ENCODE measurements around the gene PCNA. TPM values are rescaled to one million over a fixed set of nuclear protein-coding genes. Genes with fewer than 3 reads are reported as not detected.
A peak's percentile ranks its signal among the peaks of the same experiment; 100 is the strongest.

PCNA gene
- polyA plus RNA-seq (ENCODE audit: insufficient read length): 206 TPM
- long read RNA-seq, donor 1, transcript PCNA-202 (7 exons, 1,359 nt): minor isoform, 5 of 77 reads
- long read RNA-seq, donor 1, transcript PCNA-201 (6 exons, 1,344 nt): major isoform, 60 of 77 reads
- long read RNA-seq, donor 1, partial matches to known transcripts: 12 of 77 reads
- long read RNA-seq, donor 1, other reads (novel, unspliced or antisense): 0 of 77 reads
- long read RNA-seq, donor 2, transcript PCNA-201 (6 exons, 1,344 nt): major isoform, 49 of 55 reads
- long read RNA-seq, donor 2, transcript PCNA-202 (7 exons, 1,359 nt): minor isoform, 6 of 55 reads
- long read RNA-seq, donor 2, partial matches to known transcripts: 0 of 55 reads
- long read RNA-seq, donor 2, other reads (novel, unspliced or antisense): 0 of 55 reads
- long read RNA-seq, donor 3, transcript PCNA-201 (6 exons, 1,344 nt): major isoform, 51 of 61 reads
- long read RNA-seq, donor 3, partial matches to known transcripts: 6 of 61 reads
- long read RNA-seq, donor 3, other reads (novel, unspliced or antisense): 0 of 61 reads
- long read RNA-seq, donor 4, partial matches to known transcripts: 0 of 5 reads
- long read RNA-seq, donor 4, other reads (novel, unspliced or antisense): 0 of 5 reads
- long read RNA-seq, donor 5, transcript PCNA-201 (6 exons, 1,344 nt): major isoform, 100 of 127 reads
- long read RNA-seq, donor 5, transcript PCNA-202 (7 exons, 1,359 nt): minor isoform, 9 of 127 reads
- long read RNA-seq, donor 5, partial matches to known transcripts: 18 of 127 reads
- long read RNA-seq, donor 5, other reads (novel, unspliced or antisense): 0 of 127 reads
- long read RNA-seq, donor 6, transcript PCNA-201 (6 exons, 1,344 nt): major isoform, 54 of 67 reads
- long read RNA-seq, donor 6, transcript PCNA-202 (7 exons, 1,359 nt): minor isoform, 6 of 67 reads
- long read RNA-seq, donor 6, partial matches to known transcripts: 7 of 67 reads
- long read RNA-seq, donor 6, other reads (novel, unspliced or antisense): 0 of 67 reads
- long read RNA-seq, donor 7, transcript PCNA-202 (7 exons, 1,359 nt): minor isoform, 5 of 92 reads
- long read RNA-seq, donor 7, transcript PCNA-201 (6 exons, 1,344 nt): major isoform, 64 of 92 reads
- long read RNA-seq, donor 7, partial matches to known transcripts: 23 of 92 reads
- long read RNA-seq, donor 7, other reads (novel, unspliced or antisense): 0 of 92 reads
- long read RNA-seq, donor 8, transcript PCNA-201 (6 exons, 1,344 nt): major isoform, 20 of 22 reads
- long read RNA-seq, donor 8, partial matches to known transcripts: 0 of 22 reads
- long read RNA-seq, donor 8, other reads (novel, unspliced or antisense): 0 of 22 reads

- peak; percentile 95 for DNase-seq
Measured at GRCh38 chr20:5119435-5120184, at the start of gene PCNA. TSS of gene PCNA (minus strand) at chr20:5119958. CDS start at chr20:5119798, 160 bp downstream.

DNA sequence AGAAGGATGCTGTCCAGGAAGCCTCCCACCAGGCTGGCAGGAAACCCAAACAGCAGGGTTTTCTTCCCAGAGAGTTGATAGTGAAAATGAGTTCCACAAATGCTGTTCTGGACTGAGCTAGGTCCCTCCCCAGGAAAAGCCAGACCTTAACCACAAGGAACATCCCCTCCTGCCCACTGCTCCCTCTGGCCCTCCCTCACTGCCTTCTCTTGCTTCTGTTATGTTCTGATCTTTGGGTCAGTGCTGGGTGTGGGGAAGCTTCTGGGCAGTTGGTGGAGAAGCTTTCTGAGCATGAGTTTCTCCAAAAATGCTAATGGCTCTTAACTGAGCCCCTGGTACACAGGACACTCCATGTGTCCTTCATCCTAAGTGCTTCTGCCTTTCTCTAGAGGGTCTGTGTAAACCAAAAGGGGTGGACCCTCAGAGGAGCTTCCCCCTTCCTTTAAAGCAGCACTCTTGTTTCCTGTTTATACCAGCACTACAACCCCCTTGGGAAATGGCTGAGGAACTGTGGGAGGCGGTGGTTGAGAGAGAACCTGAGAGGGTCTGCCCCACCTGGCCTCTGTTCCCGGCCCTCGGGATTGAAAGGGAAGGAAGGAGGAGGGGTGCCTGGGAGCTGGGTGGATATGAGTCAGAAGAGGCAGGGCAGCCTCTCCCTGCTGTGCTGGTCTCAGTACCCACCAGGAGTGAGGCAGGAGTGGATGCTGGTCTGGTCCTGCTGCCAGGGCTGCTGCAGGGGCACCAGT is 49.1 kb upstream of the PCNA start:
- peak; percentile 37 for DNase-seq

DNA sequence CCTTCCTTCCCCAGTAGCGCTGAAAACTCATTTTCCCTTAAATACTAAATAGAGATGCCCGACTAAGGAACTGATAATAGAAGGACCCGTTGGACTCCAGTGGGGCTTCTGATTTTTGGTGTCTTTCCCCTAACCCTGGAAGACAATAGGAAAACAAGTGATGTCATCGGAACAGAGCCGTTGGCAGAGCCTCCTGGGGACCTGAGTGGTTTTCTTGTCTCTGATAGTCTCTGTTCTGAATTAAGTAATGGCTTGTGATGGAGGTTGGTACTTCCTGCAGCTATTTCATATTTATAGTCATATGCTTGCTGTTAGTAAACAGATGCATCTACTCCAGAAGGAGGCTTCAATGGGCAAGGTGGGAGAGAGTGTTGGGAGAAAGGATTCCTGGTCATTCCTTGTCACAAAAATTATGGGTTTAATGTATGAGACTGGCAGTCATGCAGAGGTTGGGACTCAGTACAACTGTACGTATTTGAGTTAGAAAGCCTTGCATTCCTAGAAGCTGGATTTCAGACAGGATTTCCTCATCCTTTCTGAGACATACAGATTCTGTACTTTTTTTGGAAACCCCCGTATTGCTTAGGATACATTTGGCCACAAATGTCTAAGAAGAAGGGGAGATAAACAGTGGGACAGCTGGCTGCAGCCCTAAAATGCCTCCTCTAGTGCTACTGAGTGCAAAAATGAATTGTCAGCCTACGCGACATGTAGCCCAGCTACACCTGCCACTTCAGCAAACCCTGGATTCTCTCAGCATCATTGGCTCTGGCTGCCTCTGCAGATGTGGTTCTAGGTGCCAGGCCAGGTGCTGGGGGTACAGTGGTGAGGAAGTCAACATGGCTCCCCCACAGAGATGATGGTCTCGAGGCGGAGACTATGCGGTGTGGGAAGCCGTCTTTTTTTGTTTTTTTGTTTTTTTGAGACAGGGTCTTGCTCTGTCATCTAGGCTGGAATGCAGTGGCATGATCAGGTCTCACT is 45.2 kb upstream of the PCNA start:
- DNase-seq: no peak

- no peak for DNase-seq
Measured at GRCh38 chr20:5161536-5162164, 41.9 kb upstream of the PCNA start.

GRCh38 chr20:5160882-5161281 is 41.1 kb upstream of the PCNA start:
- no peak for DNase-seq

DNA sequence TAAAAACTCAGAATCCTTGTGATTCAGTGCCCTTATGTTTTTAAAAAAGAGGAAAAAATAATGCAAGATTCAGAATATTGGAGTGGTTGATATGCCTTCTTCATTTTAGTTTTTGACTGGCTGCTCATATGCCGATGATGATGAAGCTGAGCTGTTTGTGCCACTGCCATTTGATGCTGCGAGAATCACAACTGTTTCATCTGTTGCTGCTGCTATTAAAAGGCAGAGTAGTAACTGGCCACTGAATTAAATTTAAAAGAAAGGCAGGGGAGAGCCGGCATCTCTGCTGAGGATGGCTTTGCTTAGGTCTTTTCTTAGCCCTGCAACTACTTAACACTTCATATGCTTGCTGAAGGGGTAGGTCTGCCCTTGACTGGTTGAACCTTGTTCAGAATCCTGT is 40.2 kb upstream of the PCNA start:
- no peak for DNase-seq

DNA sequence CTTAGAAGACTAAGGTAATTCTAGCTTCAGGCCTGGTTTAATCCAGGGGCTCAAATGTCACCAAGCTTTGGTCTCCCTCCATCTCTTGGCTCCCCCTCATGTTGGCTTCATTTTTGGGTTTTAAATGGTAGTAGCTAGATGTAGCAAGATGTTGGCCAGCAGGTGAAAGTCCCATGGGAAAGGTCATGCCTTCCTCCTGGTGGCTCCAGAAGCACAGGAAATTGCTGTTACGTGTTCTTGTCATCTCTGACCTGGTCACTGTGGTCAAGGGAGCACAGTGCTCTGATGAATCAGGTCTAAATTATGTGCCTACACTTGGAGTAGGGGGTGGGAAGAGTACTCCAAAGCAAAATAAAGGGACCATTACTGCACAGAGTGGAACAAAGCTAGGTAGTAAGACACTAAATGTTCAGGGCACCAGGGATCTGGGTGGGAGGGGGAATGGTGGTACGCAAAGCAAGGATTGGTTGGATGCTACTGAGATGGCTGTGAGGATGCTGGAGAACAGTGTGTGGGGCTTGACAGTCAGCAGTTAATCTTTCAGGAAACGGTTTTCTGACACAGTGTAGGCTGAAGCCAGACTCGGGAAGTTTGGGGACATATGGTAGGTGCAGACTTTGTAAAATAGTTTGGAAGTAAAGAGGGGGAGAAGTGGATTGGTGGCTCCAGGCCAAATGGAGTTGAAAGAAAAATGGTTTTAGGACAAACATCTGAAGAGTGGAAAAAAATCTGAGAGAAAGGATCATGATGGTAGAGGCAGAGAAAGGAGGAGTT is 37.1 kb upstream of the PCNA start:
- no peak for DNase-seq

DNA sequence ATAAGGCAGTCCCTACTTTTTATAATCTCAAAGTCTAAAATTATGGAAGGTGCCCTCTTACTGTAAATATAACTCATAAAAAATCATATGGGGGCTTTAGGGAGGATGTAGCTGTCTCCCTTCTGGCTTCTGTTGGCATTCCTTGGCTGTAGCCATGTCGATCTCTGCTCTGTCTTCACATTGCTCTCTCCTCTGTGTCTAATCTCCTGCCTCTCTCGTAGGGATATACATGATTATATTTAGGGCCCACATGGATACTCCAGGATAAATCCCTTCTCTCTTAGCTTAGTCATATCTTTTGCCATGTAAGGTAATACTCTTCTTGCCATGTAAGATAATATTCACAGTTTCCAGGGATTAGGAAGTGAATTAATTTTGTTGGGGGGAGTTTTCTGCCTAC is 35.6 kb upstream of the PCNA start:
- no peak for DNase-seq

DNA sequence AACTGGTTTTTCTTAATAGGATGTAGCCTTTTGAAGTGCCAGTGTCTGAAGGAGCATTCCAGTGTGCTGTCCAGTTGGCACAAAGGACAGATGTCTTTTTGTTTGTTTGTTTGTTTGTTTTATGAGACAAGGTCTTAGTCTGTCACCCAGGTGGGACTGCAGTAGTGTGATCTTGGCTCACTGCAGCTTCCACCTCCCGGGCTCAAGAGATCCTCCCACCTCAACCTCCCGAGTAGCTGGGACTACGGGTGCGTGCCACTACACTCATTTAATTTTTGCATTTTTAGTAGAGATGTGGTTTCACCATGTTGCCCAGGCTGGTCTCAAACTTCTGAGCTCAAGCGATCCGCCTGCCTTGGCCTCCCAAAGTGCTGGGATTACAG is 34.8 kb upstream of the PCNA start:
- DNase-seq: no peak

GRCh38 chr20:5153612-5154542 is 34.1 kb upstream of the PCNA start:
- DNase-seq: no peak

GRCh38 chr20:5153152-5153467 is 33.4 kb upstream of the PCNA start:
- no peak for DNase-seq

DNA sequence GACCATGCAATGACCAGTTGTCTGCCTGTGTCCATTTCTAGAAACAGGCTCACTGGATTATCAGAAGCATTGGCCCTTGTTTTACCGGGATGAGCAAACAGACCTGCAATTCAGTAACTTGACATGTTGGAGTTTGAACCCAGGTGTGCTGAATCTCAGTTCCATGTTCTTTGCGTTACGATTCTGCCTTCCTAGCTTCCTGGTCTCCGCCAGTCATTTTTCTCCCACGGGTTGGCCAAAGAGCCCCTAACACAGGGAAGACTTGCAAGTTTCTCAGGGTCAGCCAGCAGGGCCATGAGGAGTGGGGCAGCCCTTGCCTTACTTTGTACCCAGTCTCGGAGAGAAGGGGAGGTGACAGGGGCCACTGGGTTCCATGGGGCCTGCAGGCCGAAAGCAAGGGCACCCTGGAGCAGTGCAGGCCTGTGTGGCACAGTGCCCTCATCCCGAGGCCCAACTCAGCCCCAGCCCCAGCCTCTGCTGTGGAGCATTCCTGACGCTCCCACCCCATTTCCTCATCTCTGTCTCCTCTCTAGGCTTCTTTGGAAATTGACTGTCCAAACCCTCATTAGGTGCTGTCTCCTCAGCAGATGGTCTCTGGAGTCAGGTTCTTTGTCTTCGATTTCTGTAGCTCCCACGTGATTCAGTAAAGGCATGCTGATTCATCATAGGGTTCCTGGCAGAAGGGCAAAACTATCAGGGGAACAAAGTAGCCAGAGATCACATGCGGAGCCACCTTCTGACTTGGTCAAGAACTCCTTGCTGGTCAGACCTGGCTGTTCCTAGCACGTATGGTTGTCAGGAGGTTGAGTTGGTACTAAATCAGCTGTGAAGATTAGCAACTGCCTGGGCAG is 30.7 kb upstream of the PCNA start:
- DNase-seq: no peak

- no peak for DNase-seq
Measured at GRCh38 chr20:5149892-5150225, 30.1 kb upstream of the PCNA start.

- DNase-seq: no peak
Measured at GRCh38 chr20:5148581-5148980, 28.8 kb upstream of the PCNA start.

- no peak for DNase-seq
Measured at GRCh38 chr20:5146871-5147592, 27.3 kb upstream of the PCNA start.
